Natural killer cell (primary cell): ENCODE results near the gene PLIN1. TPM values are rescaled to one million over a fixed set of nuclear protein-coding genes. Genes with fewer than 3 reads are reported as not detected.
A peak's percentile ranks its signal among the peaks of the same experiment; 100 is the strongest.

Experiments
- ATAC-seq, 3 donors: fragments of 150-1000 bp in 2 of 3; fragments of 200-7000 bp in 1 of 3; cut with Tn5 transposase; 1 replicate in 1 of 3; 2 replicates in 2 of 3; pipeline ENCODE4 v1.10.0; 2021; ENCODE audit warnings: mild to moderate bottlenecking in 2 of 3, moderate library complexity in 2 of 3
- DNase-seq, 2 donors: peaks; one replicate each; pipeline versions ENCODE4 v3.0.0 to v3.0.0-alpha.2; 2013 to 2021; ENCODE audit warnings: mixed read lengths in 1 of 2
- H3K27ac ChIP-seq: one replicate; pipeline ENCODE4 v1.5.1; 2013; ENCODE audit warnings: mild to moderate bottlenecking, low read length
- H3K27me3 ChIP-seq: one replicate; pipeline ENCODE4 v1.6.1; 2013; ENCODE audit warnings: low read length; ENCODE audit not compliant: control insufficient read depth, insufficient read depth
- H3K36me3 ChIP-seq: one replicate; pipeline ENCODE4 v1.6.1; 2013; ENCODE audit warnings: low read length; ENCODE audit not compliant: control insufficient read depth, insufficient read depth
- H3K4me1 ChIP-seq: one replicate; pipeline ENCODE4 v1.6.1; 2013; ENCODE audit warnings: low read length; ENCODE audit not compliant: control insufficient read depth, insufficient read depth
- H3K4me3 ChIP-seq: one replicate; pipeline ENCODE4 v1.5.1; 2013; ENCODE audit warnings: low read length
- H3K9me3 ChIP-seq: one replicate; pipeline ENCODE4 v1.6.1; 2013; ENCODE audit warnings: low read length; ENCODE audit not compliant: control insufficient read depth, insufficient read depth
- H3K27ac Mint-ChIP-seq, 2 donors: one replicate each; pipeline ENCODE4 v1.8.0; 2022; ENCODE audit warnings: mild to moderate bottlenecking in 2 of 2, mixed read lengths in 2 of 2, moderate library complexity in 1 of 2
- H3K27me3 Mint-ChIP-seq, 2 donors: one replicate each; pipeline ENCODE4 v1.8.0; 2022; ENCODE audit warnings: low read depth in 2 of 2, mixed read lengths in 2 of 2
- H3K36me3 Mint-ChIP-seq: one replicate; pipeline ENCODE4 v1.8.0; 2022; ENCODE audit warnings: mixed read lengths
- H3K4me1 Mint-ChIP-seq, 2 donors: one replicate each; pipeline ENCODE4 v1.8.0; 2022; ENCODE audit warnings: mixed read lengths in 2 of 2
- H3K4me3 Mint-ChIP-seq: one replicate; pipeline ENCODE4 v1.8.0; 2022; ENCODE audit warnings: mild to moderate bottlenecking, moderate library complexity, mixed read lengths
- H3K9me3 Mint-ChIP-seq, 2 donors: one replicate each; pipeline ENCODE4 v1.8.0; 2022; ENCODE audit warnings: mixed read lengths in 2 of 2
- CTCF ChIP-seq: fragments of 200-600 bp; IDR thresholded peaks from one replicate; pipeline ENCODE4 v1.8.0; 2022; ENCODE audit warnings: antibody characterized with exemption
- WGBS: methylation state at CpG from one replicate; pipeline ENCODE4 v1.1.7; 2013; ENCODE audit warnings: missing lambda C conversion rate; ENCODE audit not compliant: insufficient coverage; 5-methylcytosine and 5-hydroxymethylcytosine counted together
- intact Hi-C: fragments of 100-400 bp; cut with micrococcal nuclease; formaldehyde crosslinking; loops from one replicate; pipeline ENCODE4 v1.14.2; 2022
- total RNA-seq, 4 donors: library from RNA; stranded (reverse); fragments of 120-200 nt in 1 of 4; gene quantifications; one replicate each; pipeline versions ENCODE4 v1.2.3 to v1.2.4, GENCODE V29; 2013 to 2022

PLIN1 gene
- total RNA-seq, 3 donors from 2014 or later (not counting 1 experiment from before 2014, with no cell fraction given), result 0.40 to 0.75 (median 0.66) TPM

- Histone ChIP-seq H3K36me3 (no peaks in the 10 kb centered on the region), H3K27ac (no peak overlapping the region), H3K4me3 (no peak overlapping the region), H3K27me3 (no peaks in the 10 kb centered on the region), H3K9me3 (no peaks in the 10 kb centered on the region), H3K4me1 (peaks cover 5% of the 10 kb centered on the region)
- no peak for DNase-seq
- Mint-ChIP-seq H3K4me3 (no peak overlapping the region), H3K9me3 (no peaks in the 10 kb centered on the region), H3K27me3 (peaks cover 0 to 7% of the 10 kb centered on the region in 2 donors), H3K27ac (no peak overlapping the region), H3K36me3 (no peaks in the 10 kb centered on the region), H3K4me1 (peaks cover 0 to 5% of the 10 kb centered on the region in 2 donors)
- ATAC-seq, result no peak
- TF ChIP-seq CTCF, result no peak
- intact Hi-C loops, result no loop called here
- WGBS, result 95% methylated on average over 102 of the region's 102 CpGs
Measured at GRCh38 chr15:89648106-89649012, 30.8 kb downstream of the PLIN1 start.

- Mint-ChIP-seq H3K4me3 (no peak overlapping the region), H3K36me3 (no peaks in the 10 kb centered on the region), H3K27ac (no peak overlapping the region), H3K4me1 (peaks cover 0 to 5% of the 10 kb centered on the region in 2 donors), H3K9me3 (no peaks in the 10 kb centered on the region), H3K27me3 (peaks cover 0 to 3% of the 10 kb centered on the region in 2 donors)
- no peak overlapping the region for H3K27ac ChIP-seq
- peak; percentile 64 for TF ChIP-seq CTCF
- H3K9me3 ChIP-seq, result no peaks in the 10 kb centered on the region
- intact Hi-C loops, result no loop called here
- WGBS, result 65% methylated on average over 25 of the region's 25 CpGs
- DNase-seq, result peak; percentile 64 to 68
- no peak overlapping the region for H3K4me3 ChIP-seq
- no peaks in the 10 kb centered on the region for H3K36me3 ChIP-seq
- peaks cover 5% of the 10 kb centered on the region for H3K4me1 ChIP-seq
- H3K27me3 ChIP-seq, result no peaks in the 10 kb centered on the region
- ATAC-seq, result peak; percentile 63 to 84 (median 70)
Measured at GRCh38 chr15:89647191-89647851, 31.8 kb downstream of the PLIN1 start.

- no peaks in the 10 kb centered on the region for H3K27me3 ChIP-seq
- no peaks in the 10 kb centered on the region for H3K36me3 Mint-ChIP-seq
Measured at GRCh38 chr15:89646416-89647141, 32.6 kb downstream of the PLIN1 start.

More at GRCh38 chr15:89646416-89647141, 32.6 kb downstream of the PLIN1 start:
- TF ChIP-seq CTCF, result no peak
- DNase-seq (no peak), ATAC-seq (peak in 1 of 3 donors; percentile 12)
- H3K4me3 ChIP-seq, result no peak overlapping the region
- no peaks in the 10 kb centered on the region for H3K36me3 ChIP-seq
- H3K9me3 ChIP-seq, result no peaks in the 10 kb centered on the region
- Mint-ChIP-seq H3K27me3 (peaks cover 0 to 3% of the 10 kb centered on the region in 2 donors), H3K9me3 (no peaks in the 10 kb centered on the region), H3K4me3 (no peak overlapping the region), H3K27ac (no peak overlapping the region), H3K4me1 (peaks cover 0 to 5% of the 10 kb centered on the region in 2 donors)
- H3K4me1 ChIP-seq, result peaks cover 9% of the 10 kb centered on the region
- intact Hi-C loops, result no loop called here
- WGBS, result 90% methylated on average over 22 of the region's 22 CpGs
- no peak overlapping the region for H3K27ac ChIP-seq
